K562 (cell line): Measurements from ENCODE around the gene ITGAL. TPM values are rescaled to one million over a fixed set of nuclear protein-coding genes. Genes with fewer than 3 reads are reported as not detected.

Source experiments
- AFF1 ChIP-seq, 2 experiments: fragments of 450-650 bp; IDR thresholded peaks; 2 replicates each; pipeline ENCODE4 v1.6.1; 2018; ENCODE audit warnings: mild to moderate bottlenecking in 2 of 2, low read depth in 1 of 2; ENCODE audit not compliant: partially characterized antibody in 2 of 2
- BRD9 ChIP-seq: fragments of 450-650 bp; IDR thresholded peaks from 2 replicates; pipeline ENCODE4 v1.6.1; 2018; ENCODE audit warnings: low read depth; ENCODE audit not compliant: partially characterized antibody
- CCAR2 ChIP-seq: fragments of 200-400 bp; formaldehyde crosslinking; IDR thresholded peaks from 2 replicates; pipeline ENCODE4 v1.6.1; 2017; ENCODE audit warnings: mild to moderate bottlenecking, low read depth, low read length
- CREB3L1 ChIP-seq: fragments of 450-650 bp; IDR thresholded peaks from 2 replicates; pipeline ENCODE4 v1.6.1; 2014; ENCODE audit warnings: low read depth, mild to moderate bottlenecking, moderate library complexity, borderline replicate concordance
- KLF6 ChIP-seq: fragments of 250-450 bp; sonication (Bioruptor Pico); IDR thresholded peaks from 2 replicates; pipeline ENCODE4 v1.4.0; 2020; ENCODE audit warnings: mild to moderate bottlenecking, moderate library complexity, borderline replicate concordance
- NFIC ChIP-seq: fragments of 450-650 bp; IDR thresholded peaks from 2 replicates; pipeline ENCODE4 v1.6.1; 2017; ENCODE audit warnings: mild to moderate bottlenecking, inconsistent platforms
- NR4A1 ChIP-seq, 2 experiments: fragments of 250-450 bp in 1 of 2; fragments of 450-650 bp in 1 of 2; sonication (Bioruptor Pico) in 1 of 2; IDR thresholded peaks; 2 replicates each; pipeline versions ENCODE4 v1.4.0 to v1.6.1; 2016 to 2020; ENCODE audit warnings: mild to moderate bottlenecking in 2 of 2, missing compliant biosample characterization in 1 of 2, missing genetic modification characterization in 1 of 2, moderate library complexity in 1 of 2
- POLR2H ChIP-seq: IDR thresholded peaks from 2 replicates; pipeline ENCODE4 v1.6.1; 2016; ENCODE audit warnings: missing genetic modification characterization, low read depth, mild to moderate bottlenecking, control low read depth, missing compliant biosample characterization, moderate library complexity
- RERE ChIP-seq: sonication (generic); formaldehyde crosslinking; IDR thresholded peaks from 2 replicates; pipeline ENCODE4 v1.8.0; 2023; ENCODE audit warnings: missing genetic modification reagents, mild to moderate bottlenecking, borderline replicate concordance
- SNAPC5 ChIP-seq: fragments of 250-450 bp; sonication (Bioruptor Pico); IDR thresholded peaks from 2 replicates; pipeline ENCODE4 v1.8.0; 2021; ENCODE audit warnings: moderate library complexity, mild to moderate bottlenecking, inconsistent platforms
- ZNF239 ChIP-seq: fragments of 250-450 bp; sonication (Bioruptor Pico); IDR thresholded peaks from 2 replicates; pipeline ENCODE4 v1.4.0; 2020; ENCODE audit warnings: mild to moderate bottlenecking
- ZNF277 ChIP-seq: fragments of 250-450 bp; sonication (Bioruptor Pico); IDR thresholded peaks from 2 replicates; pipeline ENCODE4 v1.8.0; 2022; ENCODE audit warnings: inconsistent platforms, mild to moderate bottlenecking, moderate library complexity, borderline replicate concordance
- polyA plus RNA-seq, 8 experiments: library from polyadenylated mRNA; depleted of rRNA in 4 of 8; stranded (reverse) in 5 of 8; unstranded in 3 of 8; fragments of >200 nt; fragmentation: Nextera tagmentation in 2 of 8; fragmentation: Illumina TruSeq in 1 of 8; extraction: Ambion mirVana in 2 of 8; extraction: Trizol in 1 of 8; gene quantifications; 2 replicates each; pipeline versions ENCODE4 v1.2.1 to v1.2.3, GENCODE V29; 2011 to 2014; ENCODE audit warnings: inconsistent platforms in 1 of 8, missing spikeins in 1 of 8
- total RNA-seq, 7 experiments: library from RNA; depleted of rRNA in 6 of 7; stranded (reverse); fragments of >200 nt in 6 of 7; fragmentation: Illumina TruSeq in 2 of 7; extraction: Trizol in 2 of 7; gene quantifications; 2 replicates each; pipeline versions ENCODE4 v1.2.1 to v1.2.3, GENCODE V29; 2011 to 2021; ENCODE audit warnings: low replicate concordance in 1 of 7

ITGAL gene
- total and polyA plus RNA-seq, 9 of the 15 experiments (the other 6 are each of a cell fraction or from before 2014, with no cell fraction given) = 0.01 to 0.53 TPM; not detected in 7

GRCh38 chr16:30541502-30542329 is 69.2 kb downstream of the ITGAL start (continued):
- no peak for TF ChIP-seq AFF1 (IDR thresholded peaks at IDR 0.05; ENCODE audit: low read depth in 1 of 2, partially characterized antibody in 2 of 2)
- TF ChIP-seq ZNF239 = no peak
- TF ChIP-seq NFIC = 0 out of 2 replicates have a peak, but pooled peaks have one; percentile 18
- TF ChIP-seq CREB3L1 = no peak
- TF ChIP-seq ZNF277 (CRISPR knock-in tag) = no peak
- TF ChIP-seq SNAPC5 (CRISPR knock-in tag) = no peak
- peak; percentile 17 for TF ChIP-seq BRD9
- TF ChIP-seq NR4A1 (CRISPR knock-in tag; IDR thresholded peaks at IDR 0.05) = no peak
- TF ChIP-seq NR4A1 (tag; IDR thresholded peaks at IDR 0.05) = no peak
- no peak for TF ChIP-seq RERE
- no peak for TF ChIP-seq CCAR2
- no peak for TF ChIP-seq KLF6 (CRISPR knock-in tag)
- no peak for TF ChIP-seq POLR2H (tag)
